C4-2B (cell line): ENCODE data around the gene PACRG.

Experiments used
- CTCF ChIP-seq: fragments of 450-650 bp; conservative IDR thresholded peaks from 2 replicates; pipeline ENCODE4 v1.5.1; 2017; ENCODE audit warnings: mild to moderate bottlenecking
- ZFX ChIP-seq: fragments of 450-650 bp; IDR thresholded peaks from 2 replicates; pipeline ENCODE4 v1.6.1; 2017

GRCh38 chr6:162899148-162899547, 171.4 kb downstream of the PACRG start:
- no peak for TF ChIP-seq CTCF
- no peak for TF ChIP-seq ZFX
